HG02973 (cell line): Measurements from ENCODE around the gene NREP.

ENCODE experiments used
- ATAC-seq: cut with Tn5 transposase; IDR thresholded peaks from one replicate; pipeline ENCODE4 v1.9.1; 2021; ENCODE audit warnings: moderate library complexity; ENCODE audit not compliant: unreplicated experiment

NREP gene

GRCh38 chr5:111697881-111698757 is 58.9 kb downstream of the NREP start:
- no peak for ATAC-seq

GRCh38 chr5:111697215-111697614 is 59.8 kb downstream of the NREP start:
- no peak for ATAC-seq

- ATAC-seq: no peak
Measured at GRCh38 chr5:111695991-111696390, 61.0 kb downstream of the NREP start.

- no peak for ATAC-seq
Measured at GRCh38 chr5:111694133-111694532, 62.9 kb downstream of the NREP start.

- ATAC-seq: no peak
Measured at GRCh38 chr5:111691914-111692313, 65.1 kb downstream of the NREP start.

- no peak for ATAC-seq
Measured at GRCh38 chr5:111691508-111691907, 65.5 kb downstream of the NREP start.

GRCh38 chr5:111689357-111689935 is 67.5 kb downstream of the NREP start:
- no peak for ATAC-seq

GRCh38 chr5:111685969-111686368 is 71.0 kb downstream of the NREP start:
- no peak for ATAC-seq

- no peak for ATAC-seq
Measured at GRCh38 chr5:111682641-111683040, 74.4 kb downstream of the NREP start.

GRCh38 chr5:111682121-111682520 is 74.9 kb downstream of the NREP start:
- ATAC-seq: no peak

- no peak for ATAC-seq
Measured at GRCh38 chr5:111681414-111682120, 75.4 kb downstream of the NREP start.

GRCh38 chr5:111680737-111681413 is 76.1 kb downstream of the NREP start:
- no peak for ATAC-seq

GRCh38 chr5:111679611-111680010 is 77.4 kb downstream of the NREP start:
- ATAC-seq: no peak
